ENCODE data around the gene PRRC2B. TPM values are rescaled to one million over a fixed set of nuclear protein-coding genes. Genes with fewer than 3 reads are reported as not detected.
A peak's percentile ranks its signal among the peaks of the same experiment; 100 is the strongest.

Gene PRRC2B
- total and polyA plus RNA-seq, 2 of the 8 experiments (the other 6 are each of a cell fraction or from before 2014, with no cell fraction given) = 37.3 to 249 TPM

DNA sequence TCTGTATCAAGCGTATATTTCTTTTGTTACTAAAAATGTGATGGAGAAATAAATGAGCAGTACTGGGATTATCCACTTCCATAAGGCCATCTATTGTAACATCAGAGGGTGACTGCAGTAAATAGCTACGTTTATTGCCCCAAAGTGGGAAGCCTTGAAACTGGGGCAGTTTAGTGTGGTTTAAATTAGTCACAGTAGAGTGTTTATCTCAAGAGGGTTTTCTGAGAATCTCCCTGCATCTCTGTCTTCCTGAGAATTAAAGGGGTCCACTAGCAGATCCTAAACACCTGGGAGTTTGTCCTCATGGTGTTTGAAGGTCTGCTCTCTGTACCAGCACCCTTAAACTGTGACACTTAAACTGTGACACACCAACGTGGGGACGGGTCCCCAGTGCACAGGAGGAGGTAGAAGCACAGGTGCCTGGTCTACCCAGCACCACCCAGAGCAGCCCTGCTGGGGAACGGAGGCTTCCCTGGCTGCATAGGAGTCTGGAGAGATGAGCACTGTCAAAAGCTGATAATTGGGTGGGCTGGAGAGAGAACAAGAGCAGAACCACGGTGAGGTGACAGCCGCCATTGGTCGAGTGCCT lies 25.2 kb downstream of the PRRC2B start:
- H3K4me1 ChIP-seq (replicated peaks in 1 of 4; ENCODE audit: control insufficient read depth in 3 of 4, insufficient read depth in 4 of 4, low read length in 3 of 4) = peaks cover 25 to 50% (median 41%) of the 10 kb centered on the region in 4 experiments
- H3K4ac ChIP-seq (replicated peaks; ENCODE audit: insufficient read length, low read depth, low read length) = no peak overlapping the region
- H2BK120ac ChIP-seq (replicated peaks; ENCODE audit: low read depth, low read length) = no peak overlapping the region
- H2BK5ac ChIP-seq (ENCODE audit: low read depth, low read length) = peak overlapping the region; percentile 44; the same call in 1 of the 2 replicates
- no peak overlapping the region for H3K23ac ChIP-seq (ENCODE audit: insufficient read length)
- H3K27me3 ChIP-seq (replicated peaks in 1 of 4; ENCODE audit: control insufficient read depth in 3 of 4, extremely low read depth in 1 of 4, insufficient read depth in 3 of 4, low read length in 3 of 4) = no peaks in the 10 kb centered on the region
- H2BK20ac ChIP-seq (ENCODE audit: low read length) = no peak overlapping the region
- ChIA-PET POLR2A (ENCODE audit: partially characterized antibody) (interaction anchor here (0.7 to 4.1 kb wide), 10 partner anchors 10 to 107 kb away, joined by 3 to 26 read pairs (median 5); no protein-coding TSS in a partner anchor), CTCF (ENCODE audit: partially characterized antibody) (interaction anchor here (0.9 to 2.5 kb wide), 10 partner anchors 7 to 57 kb away, joined by 3 to 12 read pairs (median 4); no protein-coding TSS in a partner anchor)
- H3K79me1 ChIP-seq (ENCODE audit: low read depth, low read length) = peaks cover 14% of the 10 kb centered on the region
- DNase-seq (ENCODE audit: low read depth in 1 of 2, low spot score in 2 of 2) = no peak
- H3K79me2 ChIP-seq (ENCODE audit: control insufficient read depth in 1 of 2, insufficient read depth in 2 of 2, low read length in 2 of 2) = peaks cover 76 to 100% of the 10 kb centered on the region in 2 experiments
- no peak overlapping the region for H3K4me3 ChIP-seq (ENCODE audit: extremely low read depth in 1 of 4, insufficient read depth in 2 of 4, low read depth in 3 of 4, low read length in 4 of 4)
- H2AK5ac ChIP-seq (ENCODE audit: low read depth, low read length) = no peak overlapping the region
- no peak overlapping the region for H4K5ac ChIP-seq (ENCODE audit: insufficient read length, low read depth, low read length)
- H3K9ac ChIP-seq (replicated peaks in 1 of 4; ENCODE audit: extremely low read depth in 1 of 4, low read depth in 3 of 4, low read length in 3 of 4) = no peak overlapping the region
- H4K91ac ChIP-seq (replicated peaks; ENCODE audit: insufficient read length, low read length) = no peak overlapping the region
- H4K8ac ChIP-seq (ENCODE audit: extremely low read depth, insufficient read depth, low read length) = no peak overlapping the region
- H3K4me2 ChIP-seq (ENCODE audit: insufficient read depth in 1 of 2, low read depth in 2 of 2, low read length in 2 of 2) = no peak overlapping the region
- no peaks in the 10 kb centered on the region for H3K9me3 ChIP-seq (ENCODE audit: insufficient read depth in 2 of 2, low read depth in 1 of 2, low read length in 1 of 2)
- no peaks in the 10 kb centered on the region for H3K23me2 ChIP-seq (ENCODE audit: low read depth, low read length)
- no peak overlapping the region for H2BK15ac ChIP-seq (ENCODE audit: low read length)
- 89% methylated on average over 8 of the region's 8 CpGs; no CpG with 5 or more reads in 1 of the 2 experiments for WGBS, 2 experiments (ENCODE audit: extremely low coverage in 1 of 2, insufficient coverage in 1 of 2, insufficient read length in 1 of 2, insufficient replicate concordance in 2 of 2, low coverage in 1 of 2, low lambda C conversion rate in 2 of 2, missing lambda C conversion rate in 1 of 2)
- H3K27ac ChIP-seq (ENCODE audit: low read depth, low read length) = no peak overlapping the region
- no peak overlapping the region for H2AFZ ChIP-seq (ENCODE audit: low read length)
- FAIRE-seq = no peak
- no peak overlapping the region for H2BK12ac ChIP-seq (ENCODE audit: low read depth, low read length)
- no peak overlapping the region for H3K56ac ChIP-seq (replicated peaks; ENCODE audit: insufficient read length, low read depth, low read length)
- H4K20me1 ChIP-seq (replicated peaks in 1 of 2; ENCODE audit: control insufficient read depth in 1 of 2, insufficient read depth in 2 of 2, low read length in 2 of 2) = peaks cover 55 to 58% of the 10 kb centered on the region in 2 experiments
- no peak overlapping the region for H3K14ac ChIP-seq (ENCODE audit: insufficient read length)
- H3K18ac ChIP-seq (ENCODE audit: extremely low read depth, low read length) = no peak overlapping the region
- peaks cover 0 to 16% (median 0%) of the 10 kb centered on the region in 4 experiments; a peak in 3 of 8 replicates for H3K36me3 ChIP-seq (ENCODE audit: control insufficient read depth in 2 of 4, insufficient read depth in 4 of 4, low read length in 3 of 4)
- no peak for TF ChIP-seq CEBPB (IDR thresholded peaks at IDR 0.05; ENCODE audit: low read depth, low read length)
- no peak for TF ChIP-seq BCL11A (IDR thresholded peaks at IDR 0.05; ENCODE audit: low read depth in 2 of 2, low read length in 2 of 2)
- no peak for TF ChIP-seq BACH1 (IDR thresholded peaks at IDR 0.05; ENCODE audit: low read length)
- TF ChIP-seq SIX5 (IDR thresholded peaks at IDR 0.05; ENCODE audit: low read depth, low read length) = no peak
- TF ChIP-seq, protein P1, sequence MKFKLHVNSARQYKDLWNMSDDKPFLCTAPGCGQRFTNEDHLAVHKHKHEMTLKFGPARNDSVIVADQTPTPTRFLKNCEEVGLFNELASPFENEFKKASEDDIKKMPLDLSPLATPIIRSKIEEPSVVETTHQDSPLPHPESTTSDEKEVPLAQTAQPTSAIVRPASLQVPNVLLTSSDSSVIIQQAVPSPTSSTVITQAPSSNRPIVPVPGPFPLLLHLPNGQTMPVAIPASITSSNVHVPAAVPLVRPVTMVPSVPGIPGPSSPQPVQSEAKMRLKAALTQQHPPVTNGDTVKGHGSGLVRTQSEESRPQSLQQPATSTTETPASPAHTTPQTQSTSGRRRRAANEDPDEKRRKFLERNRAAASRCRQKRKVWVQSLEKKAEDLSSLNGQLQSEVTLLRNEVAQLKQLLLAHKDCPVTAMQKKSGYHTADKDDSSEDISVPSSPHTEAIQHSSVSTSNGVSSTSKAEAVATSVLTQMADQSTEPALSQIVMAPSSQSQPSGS (IDR thresholded peaks at IDR 0.05; ENCODE audit: low read length) = no peak
- TF ChIP-seq JUND (IDR thresholded peaks at IDR 0.05; ENCODE audit: low read length) = no peak
- no peak for TF ChIP-seq PHF8 (conservative IDR thresholded peaks at IDR 0.05; ENCODE audit: low read depth, low read length)
- no peak for TF ChIP-seq JUN (IDR thresholded peaks at IDR 0.05; ENCODE audit: low read depth, low read length)
- TF ChIP-seq TCF12 (IDR thresholded peaks at IDR 0.05; ENCODE audit: low read depth, low read length) = no peak
- TF ChIP-seq EP300 (IDR thresholded peaks at IDR 0.05; ENCODE audit: borderline replicate concordance in 1 of 2, low read depth in 2 of 2, low read length in 2 of 2) = no peak
- no peak for TF ChIP-seq RFX5 (IDR thresholded peaks at IDR 0.05; ENCODE audit: borderline replicate concordance, low read depth, low read length)

Data from H1 (cell line).